MM.1S (cell line): ENCODE measurements around the gene FBXW7.

Source experiments
- EZH2 ChIP-seq: fragments of 300-600 bp; sonication (generic); optimal IDR thresholded peaks from 2 replicates; pipeline ENCODE3; 2017; ENCODE audit warnings: low read depth, mild to moderate bottlenecking, antibody characterized with exemption, low read length, mixed read lengths
- TF ChIP-seq, protein P1 (sequence below): fragments of 300-600 bp; sonication (generic); IDR thresholded peaks from 2 replicates; pipeline ENCODE4 v1.5.1; 2016; ENCODE audit warnings: antibody characterized with exemption, low read length, mixed read lengths

DNA sequence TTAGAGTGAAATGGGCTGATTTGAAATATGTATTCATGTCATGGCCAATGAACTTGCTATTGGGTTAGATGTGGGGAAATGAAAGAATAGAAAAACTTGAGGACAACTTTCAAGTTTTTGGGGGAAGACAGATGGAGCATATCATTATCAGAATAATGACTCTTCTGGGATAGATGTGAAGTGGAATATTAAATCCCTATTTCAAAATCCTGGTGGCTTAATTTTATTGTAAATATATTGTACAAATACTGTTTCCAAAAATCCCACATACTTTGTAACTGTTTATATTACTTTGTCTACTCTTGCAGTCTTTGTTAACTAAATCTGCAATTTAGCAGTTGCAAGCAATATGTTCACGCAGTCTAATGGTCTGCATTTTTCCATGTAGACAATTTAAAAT, 35.9 kb upstream of the FBXW7 start:
- TF ChIP-seq, protein P1, sequence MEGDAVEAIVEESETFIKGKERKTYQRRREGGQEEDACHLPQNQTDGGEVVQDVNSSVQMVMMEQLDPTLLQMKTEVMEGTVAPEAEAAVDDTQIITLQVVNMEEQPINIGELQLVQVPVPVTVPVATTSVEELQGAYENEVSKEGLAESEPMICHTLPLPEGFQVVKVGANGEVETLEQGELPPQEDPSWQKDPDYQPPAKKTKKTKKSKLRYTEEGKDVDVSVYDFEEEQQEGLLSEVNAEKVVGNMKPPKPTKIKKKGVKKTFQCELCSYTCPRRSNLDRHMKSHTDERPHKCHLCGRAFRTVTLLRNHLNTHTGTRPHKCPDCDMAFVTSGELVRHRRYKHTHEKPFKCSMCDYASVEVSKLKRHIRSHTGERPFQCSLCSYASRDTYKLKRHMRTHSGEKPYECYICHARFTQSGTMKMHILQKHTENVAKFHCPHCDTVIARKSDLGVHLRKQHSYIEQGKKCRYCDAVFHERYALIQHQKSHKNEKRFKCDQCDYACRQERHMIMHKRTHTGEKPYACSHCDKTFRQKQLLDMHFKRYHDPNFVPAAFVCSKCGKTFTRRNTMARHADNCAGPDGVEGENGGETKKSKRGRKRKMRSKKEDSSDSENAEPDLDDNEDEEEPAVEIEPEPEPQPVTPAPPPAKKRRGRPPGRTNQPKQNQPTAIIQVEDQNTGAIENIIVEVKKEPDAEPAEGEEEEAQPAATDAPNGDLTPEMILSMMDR: no peak
- TF ChIP-seq EZH2: no peak
